GM18526 (cell line): ENCODE measurements around the gene SELENOV.

Experiments used
- POLR2A ChIP-seq: IDR thresholded peaks from 3 replicates; pipeline ENCODE4 v1.6.1; 2011; ENCODE audit not compliant: insufficient read length; ENCODE audit errors: extremely low read depth

SELENOV gene, protein sequence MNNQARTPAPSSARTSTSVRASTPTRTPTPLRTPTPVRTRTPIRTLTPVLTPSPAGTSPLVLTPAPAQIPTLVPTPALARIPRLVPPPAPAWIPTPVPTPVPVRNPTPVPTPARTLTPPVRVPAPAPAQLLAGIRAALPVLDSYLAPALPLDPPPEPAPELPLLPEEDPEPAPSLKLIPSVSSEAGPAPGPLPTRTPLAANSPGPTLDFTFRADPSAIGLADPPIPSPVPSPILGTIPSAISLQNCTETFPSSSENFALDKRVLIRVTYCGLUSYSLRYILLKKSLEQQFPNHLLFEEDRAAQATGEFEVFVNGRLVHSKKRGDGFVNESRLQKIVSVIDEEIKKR

DNA sequence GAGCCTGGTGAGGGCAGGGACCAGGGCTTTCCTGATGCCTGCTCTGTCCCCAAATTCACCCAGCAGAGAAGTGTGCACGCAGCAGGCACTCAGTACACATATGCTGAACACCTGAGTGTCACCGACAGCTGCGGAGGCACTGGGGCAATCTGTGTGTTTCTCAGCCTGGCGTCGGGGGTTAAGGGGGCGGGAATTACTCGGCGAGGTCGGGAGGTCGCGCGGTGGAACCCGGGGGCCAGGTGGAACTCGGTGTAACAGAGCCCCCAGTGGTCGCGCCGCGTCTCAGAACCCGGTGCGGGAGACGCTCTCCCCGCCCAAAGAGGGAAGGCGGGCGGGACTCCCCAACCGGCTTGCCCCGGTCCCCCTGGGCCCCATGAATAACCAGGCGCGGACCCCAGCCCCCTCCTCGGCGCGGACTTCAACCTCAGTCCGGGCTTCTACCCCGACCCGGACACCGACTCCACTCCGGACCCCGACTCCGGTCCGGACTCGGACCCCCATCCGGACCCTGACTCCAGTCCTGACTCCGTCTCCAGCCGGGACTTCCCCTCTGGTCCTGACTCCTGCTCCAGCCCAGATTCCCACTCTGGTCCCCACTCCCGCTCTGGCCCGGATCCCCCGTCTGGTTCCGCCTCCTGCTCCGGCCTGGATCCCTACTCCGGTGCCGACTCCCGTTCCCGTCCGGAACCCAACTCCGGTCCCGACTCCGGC lies at the start of gene SELENOV:
Gene SELENOV (plus strand): TSS at position 300 of the 711 bp plus-strand sequence. CDS start 74 bp downstream, at position 374.
- TF ChIP-seq POLR2A = no peak

DNA sequence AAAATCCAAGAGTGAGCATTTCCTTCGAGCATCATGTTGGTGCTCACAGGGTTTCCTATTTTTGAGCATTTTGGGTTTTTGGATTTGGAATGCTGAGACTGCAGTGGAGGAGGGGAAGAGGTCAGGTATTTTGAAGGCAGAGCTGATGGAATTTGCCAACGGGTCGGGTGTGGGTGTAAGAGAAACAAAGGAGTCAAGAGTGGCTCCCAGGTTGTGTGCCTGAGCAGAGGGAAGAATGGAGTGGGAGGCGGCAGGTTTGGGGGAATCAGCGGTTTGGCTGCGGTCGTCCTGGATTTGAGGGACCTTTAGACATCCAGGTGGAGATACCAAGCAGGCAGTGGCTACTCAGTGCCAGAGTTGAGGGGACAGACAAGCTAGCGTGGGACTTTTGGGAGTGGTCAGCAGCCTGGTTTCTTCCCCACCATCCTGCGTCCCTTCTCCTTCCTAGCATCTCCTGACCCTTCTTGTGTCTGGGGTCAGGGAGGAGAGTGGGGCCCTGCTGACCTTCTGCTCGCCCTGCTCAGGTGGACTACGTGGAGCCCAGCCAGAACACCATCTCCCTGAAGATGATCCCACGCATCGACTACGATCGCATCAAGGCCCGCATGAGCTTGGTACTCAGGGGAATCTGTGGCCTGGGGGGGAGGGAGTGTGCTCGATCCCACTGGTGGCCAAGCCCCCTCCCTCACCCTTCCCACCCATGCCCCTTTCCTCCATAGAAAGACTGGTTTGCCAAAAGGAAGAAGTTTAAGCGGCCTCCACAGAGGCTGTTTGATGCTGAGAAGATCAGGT lies 48.8 kb upstream of the SELENOV start:
- no peak for TF ChIP-seq POLR2A

DNA sequence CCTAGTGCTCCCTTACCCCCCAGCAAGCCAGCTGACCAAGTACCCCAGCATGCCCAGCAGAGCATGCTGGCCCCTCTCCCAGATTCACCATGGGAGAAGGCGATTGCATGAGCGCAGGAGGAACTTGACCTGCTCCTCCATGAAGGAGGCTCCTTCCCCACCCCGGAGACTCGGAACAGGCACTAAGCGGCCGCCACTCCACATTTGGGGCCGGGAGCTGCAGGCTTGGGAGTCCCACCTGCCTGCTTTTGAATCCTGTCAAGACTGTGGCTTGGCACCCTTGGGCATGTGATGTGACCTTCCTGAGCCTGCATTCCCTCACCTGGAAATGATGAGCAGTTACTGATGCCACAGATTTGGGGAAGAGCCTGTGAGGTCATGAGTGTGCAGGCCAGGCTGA lies 47.0 kb upstream of the SELENOV start:
- no peak for TF ChIP-seq POLR2A

DNA sequence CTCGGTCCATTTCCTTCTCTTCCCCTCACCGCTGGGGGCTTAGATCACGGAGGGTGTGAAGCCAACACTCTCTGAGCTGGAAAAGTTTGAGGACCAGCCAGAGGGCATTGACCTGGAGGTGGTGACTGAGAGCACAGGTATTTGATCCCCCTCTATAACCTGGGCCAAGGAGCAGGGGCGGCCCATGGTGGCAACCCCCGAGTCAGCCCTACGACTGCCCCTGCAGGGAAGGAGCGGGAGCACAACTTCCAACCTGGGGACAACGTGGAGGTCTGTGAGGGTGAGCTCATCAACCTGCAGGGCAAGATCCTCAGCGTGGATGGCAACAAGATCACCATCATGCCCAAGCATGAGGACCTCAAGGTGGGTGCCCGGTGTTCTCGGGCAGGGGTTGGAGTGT lies 45.9 kb upstream of the SELENOV start:
- no peak for TF ChIP-seq POLR2A

DNA sequence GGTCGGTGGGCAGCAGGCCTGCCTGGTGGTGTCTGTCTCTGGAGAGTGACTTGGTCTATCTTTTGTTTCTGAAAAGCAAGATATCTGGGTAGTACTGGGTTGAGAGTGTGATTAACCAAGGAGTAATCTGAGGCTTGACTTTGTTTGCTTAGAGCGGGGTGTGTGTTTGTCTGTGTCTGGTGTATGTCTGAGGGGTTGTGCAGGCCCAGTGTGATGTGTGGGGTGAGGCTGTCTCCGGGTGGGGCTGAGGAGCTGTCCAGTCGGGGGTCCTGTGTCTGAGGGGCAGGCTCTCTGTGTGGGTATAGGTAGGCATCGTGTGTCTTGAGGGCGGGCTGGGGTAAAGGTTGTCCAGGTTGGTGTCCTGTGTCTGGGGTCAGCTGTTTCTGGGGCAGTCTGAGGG lies 45.4 kb upstream of the SELENOV start:
- no peak for TF ChIP-seq POLR2A

DNA sequence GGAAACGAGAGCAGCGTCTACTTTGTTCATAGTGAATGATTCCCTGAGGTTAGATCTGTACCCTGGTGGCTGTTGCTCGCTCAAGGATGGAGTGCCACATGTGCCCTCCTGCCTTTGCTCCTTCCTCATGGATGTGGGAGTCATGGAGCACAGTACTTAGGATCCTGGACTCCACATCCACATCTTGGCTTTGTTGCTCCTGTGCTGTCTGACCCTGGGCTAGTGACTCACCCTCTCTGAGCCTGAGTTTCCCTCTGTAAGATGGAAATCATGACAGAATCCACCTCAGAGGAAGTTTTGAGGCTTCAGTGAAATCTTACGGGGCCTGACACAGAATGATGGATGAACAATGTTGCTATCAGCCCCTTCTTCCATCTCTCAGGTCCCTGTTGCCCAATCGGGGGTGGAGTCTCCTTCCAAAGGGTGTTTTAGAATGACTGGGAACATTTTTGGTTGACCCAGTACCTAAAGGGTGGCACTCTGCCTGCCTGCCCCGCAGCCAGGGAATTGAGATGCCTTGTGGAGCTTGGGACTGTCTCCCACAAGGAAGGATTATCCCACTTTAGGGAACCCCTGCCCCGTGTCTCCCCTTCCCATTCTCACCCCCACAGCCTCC lies 44.1 kb upstream of the SELENOV start:
- no peak for TF ChIP-seq POLR2A

DNA sequence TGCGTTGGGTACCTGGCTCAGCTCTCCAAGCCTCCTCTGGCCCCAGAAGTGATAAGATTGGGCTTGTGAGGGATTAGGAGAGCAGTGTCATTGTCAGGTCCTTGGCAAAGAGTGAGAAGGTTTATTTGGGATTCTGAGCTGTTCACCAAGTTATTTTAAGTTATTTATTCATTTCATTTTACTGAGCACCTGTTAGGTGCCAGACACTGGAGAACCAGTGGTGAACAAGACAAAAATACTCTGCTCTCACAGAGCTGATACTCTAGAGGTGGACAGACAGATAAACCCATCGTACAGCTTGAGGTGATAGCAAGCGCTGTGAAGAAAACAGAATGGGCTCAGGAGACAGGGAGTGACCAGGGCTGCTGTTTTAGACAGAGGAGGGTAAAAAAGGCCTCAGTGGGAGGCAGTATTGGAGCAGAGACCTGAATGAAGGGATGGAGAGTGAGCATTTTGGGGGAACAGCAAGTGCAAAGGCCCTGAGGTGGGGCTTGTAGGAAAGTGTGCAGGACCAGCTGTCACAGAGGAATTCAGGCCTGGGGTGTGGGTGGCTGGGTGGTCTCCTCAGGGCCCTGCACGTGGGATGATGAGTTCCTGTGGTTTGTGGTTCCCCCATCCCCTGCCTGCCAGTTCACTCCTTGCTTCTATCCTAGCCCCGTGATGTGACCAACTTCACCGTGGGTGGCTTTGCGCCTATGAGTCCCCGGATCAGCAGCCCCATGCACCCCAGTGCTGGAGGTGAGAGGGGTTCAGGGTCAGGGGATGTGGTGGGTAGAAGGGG lies 43.0 kb upstream of the SELENOV start:
- no peak for TF ChIP-seq POLR2A

DNA sequence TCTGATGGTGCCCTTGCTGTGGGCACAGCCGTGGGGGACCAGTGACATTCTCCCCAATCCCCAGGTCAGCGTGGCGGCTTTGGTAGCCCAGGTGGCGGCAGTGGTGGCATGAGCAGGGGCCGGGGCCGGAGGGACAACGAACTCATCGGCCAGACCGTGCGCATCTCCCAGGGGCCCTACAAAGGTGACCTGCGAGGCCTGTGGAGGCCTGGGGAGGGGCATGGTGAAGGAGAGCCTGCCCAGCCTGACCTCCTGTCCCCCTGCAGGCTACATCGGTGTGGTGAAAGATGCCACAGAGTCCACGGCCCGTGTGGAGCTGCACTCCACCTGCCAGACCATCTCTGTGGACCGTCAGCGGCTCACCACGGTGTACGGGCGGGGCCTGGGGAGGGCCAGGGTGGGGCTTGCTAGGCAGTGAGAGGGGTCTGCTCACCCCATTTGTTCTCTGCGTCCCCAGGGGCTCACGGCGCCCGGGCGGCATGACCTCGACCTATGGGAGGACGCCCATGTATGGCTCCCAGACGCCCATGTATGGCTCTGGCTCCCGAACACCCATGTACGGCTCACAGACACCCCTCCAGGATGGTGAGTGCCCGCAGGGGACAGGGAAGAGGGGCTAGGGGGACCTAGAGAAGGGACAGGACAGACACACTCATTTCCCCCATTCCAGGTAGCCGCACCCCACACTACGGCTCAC lies 42.0 kb upstream of the SELENOV start:
- no peak for TF ChIP-seq POLR2A

DNA sequence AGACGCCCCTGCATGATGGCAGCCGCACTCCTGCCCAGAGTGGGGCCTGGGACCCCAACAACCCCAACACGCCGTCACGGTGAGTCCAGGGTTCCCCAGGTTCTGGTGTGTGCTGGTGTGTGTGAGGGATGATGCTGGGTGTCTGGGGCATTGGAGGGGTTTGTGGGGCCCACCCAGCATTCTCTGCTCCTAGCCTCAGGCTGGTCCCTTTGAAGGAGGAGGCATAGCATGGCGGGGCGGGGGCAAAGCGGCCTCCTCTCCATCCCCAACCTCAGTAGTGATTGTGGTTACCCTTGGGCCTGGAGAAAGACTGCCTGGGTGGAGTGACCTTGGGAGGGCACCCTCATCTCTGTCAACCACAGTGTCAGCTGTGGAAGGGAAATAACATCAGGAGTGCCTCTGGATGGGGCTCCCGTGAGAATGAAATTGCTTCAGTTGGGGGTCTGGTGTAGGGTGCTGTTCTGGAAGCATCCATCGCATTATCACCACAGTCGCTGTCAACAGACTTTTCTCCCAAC lies 41.4 kb upstream of the SELENOV start:
- TF ChIP-seq POLR2A = no peak

DNA sequence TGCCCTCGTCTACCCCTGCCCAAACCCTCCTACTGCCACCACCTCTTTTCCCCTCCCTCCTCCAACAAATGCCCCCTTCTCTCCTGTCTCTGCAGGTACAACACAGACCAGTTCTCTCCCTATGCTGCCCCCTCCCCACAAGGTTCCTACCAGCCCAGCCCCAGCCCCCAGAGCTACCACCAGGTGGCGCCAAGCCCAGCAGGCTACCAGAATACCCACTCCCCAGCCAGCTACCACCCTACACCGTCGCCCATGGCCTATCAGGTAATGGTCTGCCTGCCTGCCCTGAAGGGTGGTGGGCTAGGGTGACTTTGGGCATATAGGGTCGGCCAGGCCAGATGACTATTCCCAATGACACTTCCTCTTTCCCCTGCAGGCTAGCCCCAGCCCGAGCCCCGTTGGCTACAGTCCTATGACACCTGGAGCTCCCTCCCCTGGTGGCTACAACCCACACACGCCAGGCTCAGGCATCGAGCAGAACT lies 40.8 kb upstream of the SELENOV start:
- TF ChIP-seq POLR2A = no peak

DNA sequence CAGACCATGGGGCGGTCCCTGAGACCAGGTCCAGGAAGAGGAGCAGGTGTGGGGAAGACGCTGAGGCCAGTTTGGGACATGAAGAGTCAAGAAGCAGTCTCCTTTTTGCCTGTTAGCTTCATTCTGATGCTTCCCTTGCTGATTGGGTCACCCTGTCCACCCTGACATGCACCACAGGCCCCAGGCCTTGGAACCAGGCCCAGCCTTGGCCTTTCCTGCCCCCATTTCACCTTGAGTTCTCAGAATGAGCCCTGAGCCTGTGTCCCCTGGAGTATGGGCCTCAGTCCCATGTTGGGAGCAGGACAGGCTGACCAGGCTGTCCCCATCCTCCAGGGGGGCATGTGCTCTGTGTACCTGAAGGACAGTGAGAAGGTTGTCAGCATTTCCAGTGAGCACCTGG lies 39.2 kb upstream of the SELENOV start:
- no peak for TF ChIP-seq POLR2A

DNA sequence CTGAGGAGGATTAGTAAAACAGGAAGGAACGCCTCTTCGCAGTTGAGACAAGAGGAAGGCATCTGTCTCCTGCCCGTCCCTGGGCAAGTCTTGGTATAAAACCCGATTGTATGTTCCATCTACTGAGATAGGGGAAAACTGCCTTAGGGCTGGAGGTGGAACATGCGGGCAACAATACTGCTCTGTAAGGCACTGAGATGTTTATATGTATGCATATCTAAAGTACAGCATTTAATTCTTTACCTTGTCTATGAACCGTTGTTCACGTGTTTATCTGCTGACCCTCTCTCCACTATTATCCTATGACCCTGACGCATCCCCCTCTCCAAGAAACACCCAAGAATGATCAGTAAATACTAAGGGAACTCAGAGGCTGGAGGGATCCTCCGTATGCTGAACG lies 35.0 kb upstream of the SELENOV start:
- no peak for TF ChIP-seq POLR2A

DNA sequence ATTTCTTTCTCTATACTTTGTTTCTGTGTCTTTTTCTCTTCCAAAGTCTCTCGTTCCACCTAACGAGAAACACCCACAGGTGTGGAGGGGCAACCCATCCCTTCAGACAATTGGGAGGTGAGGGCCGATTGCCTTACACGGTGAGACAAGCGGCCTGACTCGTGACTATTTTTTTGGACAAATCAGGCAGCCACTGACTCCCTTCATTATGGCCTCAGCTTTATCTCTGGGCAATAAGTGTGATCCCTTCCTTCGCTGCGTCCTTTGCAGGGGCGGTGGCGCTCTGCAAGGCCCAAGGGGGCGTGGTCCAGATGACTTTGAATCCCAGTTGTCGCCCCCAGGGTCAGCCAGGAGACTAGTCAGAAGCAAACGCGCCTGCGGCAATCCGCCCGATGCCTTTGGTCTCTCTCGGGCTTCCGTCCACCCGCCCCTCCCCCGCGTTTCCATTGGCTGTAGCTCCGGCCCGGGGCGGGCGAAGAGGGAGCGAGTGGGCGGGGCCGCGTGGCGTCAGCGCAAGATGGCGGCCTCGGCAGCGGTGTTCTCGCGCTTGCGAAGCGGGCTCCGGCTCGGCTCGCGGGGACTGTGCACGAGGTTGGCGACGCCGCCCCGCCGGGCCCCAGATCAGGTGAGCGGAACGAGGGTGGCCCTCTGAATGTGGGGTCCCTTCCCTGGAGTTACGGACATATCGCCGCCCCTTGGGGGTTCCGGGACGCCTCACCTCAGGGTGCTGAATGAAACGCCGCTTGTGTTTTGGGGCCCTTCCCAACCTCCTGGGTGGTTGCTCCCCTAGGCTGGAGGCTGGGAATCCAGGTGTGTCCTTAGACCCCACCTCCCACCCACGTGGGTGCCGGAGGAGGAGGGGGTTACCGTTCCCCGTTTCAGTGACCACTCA lies 34.4 kb upstream of the SELENOV start, which contains the start of gene TIMM50:
Gene TIMM50 (plus strand): TSS at position 502 of the 892 bp plus-strand sequence. CDS start 16 bp downstream, at position 518.
- peak; percentile 71 for TF ChIP-seq POLR2A

DNA sequence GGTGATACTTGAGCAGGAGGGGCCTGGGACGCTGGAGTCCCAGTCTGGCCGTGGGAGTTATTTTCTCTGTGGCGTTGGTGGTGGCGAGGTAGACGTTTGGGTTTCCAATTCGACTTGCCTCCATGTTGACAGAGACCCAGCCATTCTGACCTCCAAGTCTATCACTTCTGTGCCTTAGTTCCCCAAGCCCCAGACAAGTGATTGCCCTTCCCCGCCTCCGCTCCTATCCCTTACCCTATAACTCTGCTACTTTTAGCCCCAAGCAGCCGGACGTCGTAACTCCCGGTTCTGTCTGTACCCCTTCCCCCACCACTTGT lies 33.8 kb upstream of the SELENOV start:
- TF ChIP-seq POLR2A = no peak
